ENCODE measurements around the gene IL17B.
"Not testable (repeated sequence)": the region's sequence is repeated elsewhere in the genome, so short reads cannot be mapped to it uniquely, and the experiment has no call there.

DNA sequence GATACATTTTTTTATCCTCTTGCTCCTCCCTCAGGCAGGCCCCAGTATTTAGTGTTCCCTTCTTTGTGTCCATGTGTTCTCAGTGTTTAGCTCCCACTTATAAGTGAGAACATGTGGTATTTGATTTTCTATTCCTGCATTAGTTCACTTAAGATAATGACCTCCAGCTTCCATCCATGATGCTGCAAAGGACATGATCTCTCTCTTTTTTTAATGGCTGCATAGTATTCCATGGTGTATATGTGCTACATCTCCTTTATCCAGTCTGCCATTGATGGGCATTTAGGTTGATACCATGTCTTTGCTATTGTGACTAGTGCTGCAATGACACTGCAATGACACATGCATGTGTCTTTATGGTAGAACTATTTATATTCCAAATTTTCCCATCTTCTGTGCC lies 15.9 kb upstream of the IL17B start:
- not testable (repeated sequence) for TF ChIP-seq CTCF, POLR2A (IDR thresholded peaks at IDR 0.05)
